ENCODE results near the gene TRMT112. TPM values are rescaled to one million over a fixed set of nuclear protein-coding genes. Genes with fewer than 3 reads are reported as not detected.

Gene TRMT112
- total RNA-seq, 1 donor from 2014 or later = 156 TPM

DNA sequence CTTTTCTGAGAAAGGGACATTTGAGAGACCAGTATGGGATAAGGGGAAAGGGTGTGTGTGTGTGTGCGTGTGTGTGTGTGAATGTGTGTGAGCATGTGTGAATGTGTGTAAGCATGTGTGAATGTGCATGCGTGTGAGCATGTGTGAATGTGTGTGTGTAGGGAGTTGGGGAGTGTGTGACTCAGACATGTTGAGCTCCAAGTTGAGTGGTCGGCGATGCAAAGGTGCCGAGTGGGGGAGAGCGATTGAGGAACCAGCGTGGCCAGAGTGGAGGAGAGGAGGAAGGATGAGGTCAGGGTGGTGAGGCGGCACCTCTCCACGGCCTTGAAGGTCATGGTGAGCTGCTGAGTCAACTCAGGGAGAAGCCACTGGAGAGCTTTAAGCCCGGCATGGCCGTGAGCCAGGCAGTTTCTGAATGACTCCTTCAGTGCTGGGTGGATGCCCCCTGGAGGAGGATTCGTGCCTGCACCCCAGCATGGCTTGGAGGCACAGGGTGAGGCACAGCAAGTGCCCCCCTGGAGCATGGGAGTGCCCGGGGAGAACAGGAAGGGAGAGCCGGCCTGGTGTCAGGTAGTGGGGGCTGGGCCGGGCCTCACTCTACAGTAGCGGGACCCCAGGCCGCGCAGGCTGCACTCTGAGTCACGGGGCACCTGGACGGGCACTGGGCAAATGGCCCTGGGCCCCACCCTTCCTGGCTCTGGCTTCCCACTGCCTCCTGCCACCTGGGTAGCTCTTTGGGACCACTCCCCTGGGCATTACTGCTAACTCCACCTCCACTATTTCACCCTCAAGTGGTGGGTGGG is 14.4 kb upstream of the TRMT112 start:
- ChIA-PET CTCF (interaction anchor here (0.6 to 3.4 kb wide), 11 partner anchors 8 to 357 kb away, joined by 3 to 56 read pairs (median 6); partner anchors contain the start of genes CCDC88B, ESRRA, PRDX5 and TRMT112), POLR2A (interaction anchor here (0.5 to 3.1 kb wide), 7 partner anchors 9 to 90 kb away, joined by 5 to 77 read pairs (median 11); partner anchors contain the start of genes CCDC88B, ESRRA, FKBP2 and PRDX5)
- ATAC-seq (ENCODE audit: low read depth) (peak; percentile 32), DNase-seq (peak; percentile 52)
- H3K4me3 Mint-ChIP-seq = peak overlapping the region; percentile 2
- intact Hi-C loops (cut with micrococcal nuclease) = loop anchor here (1.0 kb wide), 1 partner anchor 13 kb away; the partner anchor contains the start of gene PRDX5
- no peaks in the 10 kb centered on the region for H3K27me3 Mint-ChIP-seq
- H3K9me3 Mint-ChIP-seq = peaks cover under 1% of the 10 kb centered on the region
- peaks cover 35% of the 10 kb centered on the region for H3K4me1 Mint-ChIP-seq
- TF ChIP-seq, protein P1, sequence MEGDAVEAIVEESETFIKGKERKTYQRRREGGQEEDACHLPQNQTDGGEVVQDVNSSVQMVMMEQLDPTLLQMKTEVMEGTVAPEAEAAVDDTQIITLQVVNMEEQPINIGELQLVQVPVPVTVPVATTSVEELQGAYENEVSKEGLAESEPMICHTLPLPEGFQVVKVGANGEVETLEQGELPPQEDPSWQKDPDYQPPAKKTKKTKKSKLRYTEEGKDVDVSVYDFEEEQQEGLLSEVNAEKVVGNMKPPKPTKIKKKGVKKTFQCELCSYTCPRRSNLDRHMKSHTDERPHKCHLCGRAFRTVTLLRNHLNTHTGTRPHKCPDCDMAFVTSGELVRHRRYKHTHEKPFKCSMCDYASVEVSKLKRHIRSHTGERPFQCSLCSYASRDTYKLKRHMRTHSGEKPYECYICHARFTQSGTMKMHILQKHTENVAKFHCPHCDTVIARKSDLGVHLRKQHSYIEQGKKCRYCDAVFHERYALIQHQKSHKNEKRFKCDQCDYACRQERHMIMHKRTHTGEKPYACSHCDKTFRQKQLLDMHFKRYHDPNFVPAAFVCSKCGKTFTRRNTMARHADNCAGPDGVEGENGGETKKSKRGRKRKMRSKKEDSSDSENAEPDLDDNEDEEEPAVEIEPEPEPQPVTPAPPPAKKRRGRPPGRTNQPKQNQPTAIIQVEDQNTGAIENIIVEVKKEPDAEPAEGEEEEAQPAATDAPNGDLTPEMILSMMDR (IDR thresholded peaks at IDR 0.05) = no peak
- peak overlapping the region; percentile 5 for H3K27ac Mint-ChIP-seq
- H3K36me3 Mint-ChIP-seq (ENCODE audit: low read depth) = peaks cover 2% of the 10 kb centered on the region

GRCh38 chr11:64330888-64331287 is 13.5 kb upstream of the TRMT112 start:
- no peak overlapping the region for H3K4me3 Mint-ChIP-seq
- H3K27me3 Mint-ChIP-seq = no peaks in the 10 kb centered on the region
- ATAC-seq (ENCODE audit: low read depth) (no peak), DNase-seq (no peak)
- POLR2A ChIA-PET = interaction anchor here (0.8 to 3.1 kb wide), 4 partner anchors 10 to 89 kb away, joined by 5 to 77 read pairs (median 14); partner anchors contain the start of genes CCDC88B, FKBP2, PRDX5 and TRMT112
- peaks cover 27% of the 10 kb centered on the region for H3K4me1 Mint-ChIP-seq
- H3K36me3 Mint-ChIP-seq (ENCODE audit: low read depth) = peaks cover 2% of the 10 kb centered on the region
- intact Hi-C loops (cut with micrococcal nuclease) = loop anchor here (1.0 kb wide), 1 partner anchor 13 kb away; the partner anchor contains the start of gene PRDX5
- TF ChIP-seq, protein P1 (IDR thresholded peaks at IDR 0.05) = no peak
- CTCF ChIA-PET = interaction anchor here (0.6 to 3.4 kb wide), 10 partner anchors 9 to 126 kb away, joined by 3 to 56 read pairs (median 6); partner anchors contain the start of genes CCDC88B, ESRRA, PRDX5 and TRMT112
- H3K27ac Mint-ChIP-seq = no peak overlapping the region
- H3K9me3 Mint-ChIP-seq = peaks cover 1% of the 10 kb centered on the region

DNA sequence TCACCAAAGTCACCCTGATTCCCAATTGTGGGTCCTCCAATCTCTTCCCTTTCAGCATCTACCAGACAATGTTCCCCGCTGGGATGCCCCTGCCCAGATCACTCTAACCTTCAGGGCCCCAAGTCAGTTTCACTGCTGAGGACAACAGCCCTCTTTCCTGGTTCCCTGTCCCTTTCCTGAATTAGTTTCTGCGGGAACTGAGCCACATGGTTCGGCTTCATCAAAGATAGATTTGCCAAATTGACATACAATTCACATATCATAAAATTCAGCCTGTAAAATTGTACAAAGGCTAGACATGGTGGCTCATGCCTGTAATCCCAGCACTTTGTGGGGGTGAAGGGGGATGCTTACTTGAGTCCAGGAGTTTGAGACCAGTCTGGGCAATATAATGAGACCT is 10.6 kb upstream of the TRMT112 start:
- Mint-ChIP-seq H3K27ac (no peak overlapping the region), H3K4me1 (peaks cover 11% of the 10 kb centered on the region), H3K27me3 (no peaks in the 10 kb centered on the region), H3K9me3 (peaks cover 1% of the 10 kb centered on the region), H3K4me3 (no peak overlapping the region), H3K36me3 (ENCODE audit: low read depth) (no peaks in the 10 kb centered on the region)
- ChIA-PET POLR2A (interaction anchor here (0.7 to 1.4 kb wide), 2 partner anchors 10 to 346 kb away, joined by 5 to 7 read pairs; partner anchors contain the start of genes PRDX5 and TRMT112), CTCF (interaction anchor here (1.5 kb wide), 1 partner anchor 10 kb away, joined by 7 read pairs; the partner anchor contains the start of gene PRDX5)
- intact Hi-C loops (cut with micrococcal nuclease) = no loop called here
- no peak for DNase-seq
- TF ChIP-seq, protein P1 (IDR thresholded peaks at IDR 0.05) = no peak
- ATAC-seq (ENCODE audit: low read depth) = no peak

GRCh38 chr11:64327375-64327774 is 10.0 kb upstream of the TRMT112 start:
- DNase-seq (no peak), ATAC-seq (ENCODE audit: low read depth) (no peak)
- TF ChIP-seq, protein P1 (IDR thresholded peaks at IDR 0.05) = no peak
- Mint-ChIP-seq H3K27me3 (no peaks in the 10 kb centered on the region), H3K4me1 (peaks cover 11% of the 10 kb centered on the region), H3K4me3 (no peak overlapping the region), H3K9me3 (peaks cover 1% of the 10 kb centered on the region), H3K27ac (no peak overlapping the region), H3K36me3 (ENCODE audit: low read depth) (no peaks in the 10 kb centered on the region)
- ChIA-PET CTCF (interaction anchor here (1.5 kb wide), 1 partner anchor 9 kb away, joined by 7 read pairs; the partner anchor contains the start of gene PRDX5), POLR2A (interaction anchor here (1.4 kb wide), 1 partner anchor 10 kb away, joined by 5 read pairs; the partner anchor contains the start of genes PRDX5 and TRMT112)
- intact Hi-C loops (cut with micrococcal nuclease) = no loop called here

All from activated B cell treated with CpG ODN at 0.5 μM for 24 hours (primary cell).